Measurements from ENCODE around the gene ZFHX3.

The ZFHX3 gene

GRCh38 chr16:73000907-73001521 lies 46.9 kb downstream of the ZFHX3 start:
- Histone ChIP-seq H3K27me3 (ENCODE audit: low read depth, low read length) (no peaks in the 10 kb centered on the region), H3K9ac (ENCODE audit: low read length) (no peak overlapping the region), H3K4me2 (ENCODE audit: low read length) (no peak overlapping the region), H3K4me1 (ENCODE audit: low read length) (no peaks in the 10 kb centered on the region), H3K4me3 (ENCODE audit: low read length) (no peak overlapping the region), H3K9me3 (ENCODE audit: insufficient read depth, low read length) (no peaks in the 10 kb centered on the region), H3K79me2 (ENCODE audit: low read length) (no peaks in the 10 kb centered on the region; the same call in 1 of the 2 replicates), H2AFZ (ENCODE audit: low read depth, low read length) (no peak overlapping the region), H4K20me1 (ENCODE audit: insufficient read depth, low read length) (no peaks in the 10 kb centered on the region), H3K36me3 (replicated peaks; ENCODE audit: low read depth, low read length) (no peaks in the 10 kb centered on the region), H3K27ac (ENCODE audit: low read length) (no peak overlapping the region)
- TF ChIP-seq CTCF (IDR thresholded peaks at IDR 0.05; ENCODE audit: low read depth, low read length), result no peak
- TF ChIP-seq EZH2phosphoT487 (IDR thresholded peaks at IDR 0.05; ENCODE audit: low read depth), result no peak

GRCh38 chr16:73000020-73000906 lies 47.7 kb downstream of the ZFHX3 start:
- no peaks in the 10 kb centered on the region for H3K27me3 ChIP-seq (ENCODE audit: low read depth, low read length)
- H3K36me3 ChIP-seq (replicated peaks; ENCODE audit: low read depth, low read length), result no peaks in the 10 kb centered on the region
- no peak overlapping the region for H2AFZ ChIP-seq (ENCODE audit: low read depth, low read length)
- H3K9me3 ChIP-seq (ENCODE audit: insufficient read depth, low read length), result no peaks in the 10 kb centered on the region
- H3K4me3 ChIP-seq (ENCODE audit: low read length), result no peak overlapping the region
- no peaks in the 10 kb centered on the region; the same call in 1 of the 2 replicates for H3K79me2 ChIP-seq (ENCODE audit: low read length)
- H4K20me1 ChIP-seq (ENCODE audit: insufficient read depth, low read length), result no peaks in the 10 kb centered on the region; the same call in 1 of the 2 replicates
- no peaks in the 10 kb centered on the region for H3K4me1 ChIP-seq (ENCODE audit: low read length)
- no peak overlapping the region for H3K9ac ChIP-seq (ENCODE audit: low read length)
- TF ChIP-seq CTCF (IDR thresholded peaks at IDR 0.05; ENCODE audit: low read depth, low read length) (no peak), EZH2phosphoT487 (IDR thresholded peaks at IDR 0.05; ENCODE audit: low read depth) (no peak)
- no peak overlapping the region for H3K27ac ChIP-seq (ENCODE audit: low read length)
- H3K4me2 ChIP-seq (ENCODE audit: low read length), result no peak overlapping the region

GRCh38 chr16:72999541-73000019 lies 48.3 kb downstream of the ZFHX3 start:
- H3K4me2 ChIP-seq (ENCODE audit: low read length), result no peak overlapping the region
- H3K36me3 ChIP-seq (replicated peaks; ENCODE audit: low read depth, low read length), result no peaks in the 10 kb centered on the region
- H4K20me1 ChIP-seq (ENCODE audit: insufficient read depth, low read length), result no peaks in the 10 kb centered on the region; the same call in 1 of the 2 replicates
- no peak for TF ChIP-seq EZH2phosphoT487 (IDR thresholded peaks at IDR 0.05; ENCODE audit: low read depth)
- TF ChIP-seq CTCF (IDR thresholded peaks at IDR 0.05; ENCODE audit: low read depth, low read length), result no peak
- no peak overlapping the region for H3K4me3 ChIP-seq (ENCODE audit: low read length)
- peaks cover under 1% of the 10 kb centered on the region; the same call in 1 of the 2 replicates for H3K4me1 ChIP-seq (ENCODE audit: low read length)
- H3K9ac ChIP-seq (ENCODE audit: low read length), result no peak overlapping the region
- no peak overlapping the region for H2AFZ ChIP-seq (ENCODE audit: low read depth, low read length)
- H3K27me3 ChIP-seq (ENCODE audit: low read depth, low read length), result no peaks in the 10 kb centered on the region
- H3K27ac ChIP-seq (ENCODE audit: low read length), result no peak overlapping the region
- H3K9me3 ChIP-seq (ENCODE audit: insufficient read depth, low read length), result no peaks in the 10 kb centered on the region
- no peaks in the 10 kb centered on the region; the same call in 1 of the 2 replicates for H3K79me2 ChIP-seq (ENCODE audit: low read length)

- no peak for TF ChIP-seq EZH2phosphoT487 (IDR thresholded peaks at IDR 0.05; ENCODE audit: low read depth)
- TF ChIP-seq CTCF (IDR thresholded peaks at IDR 0.05; ENCODE audit: low read depth, low read length), result no peak
- Histone ChIP-seq H3K9me3 (ENCODE audit: insufficient read depth, low read length) (no peaks in the 10 kb centered on the region), H3K36me3 (replicated peaks; ENCODE audit: low read depth, low read length) (no peaks in the 10 kb centered on the region), H3K4me2 (ENCODE audit: low read length) (no peak overlapping the region), H4K20me1 (ENCODE audit: insufficient read depth, low read length) (no peaks in the 10 kb centered on the region; the same call in 1 of the 2 replicates), H3K4me1 (ENCODE audit: low read length) (peaks cover 4% of the 10 kb centered on the region; the same call in 1 of the 2 replicates), H3K27me3 (ENCODE audit: low read depth, low read length) (no peaks in the 10 kb centered on the region), H2AFZ (ENCODE audit: low read depth, low read length) (no peak overlapping the region), H3K9ac (ENCODE audit: low read length) (no peak overlapping the region), H3K79me2 (ENCODE audit: low read length) (no peaks in the 10 kb centered on the region; the same call in 1 of the 2 replicates), H3K27ac (ENCODE audit: low read length) (no peak overlapping the region), H3K4me3 (ENCODE audit: low read length) (no peak overlapping the region)
These were observed 50.8 kb downstream of the ZFHX3 start for GRCh38 chr16:72997141-72997542.
